ENCODE results near the gene LCN10. TPM values are rescaled to one million over a fixed set of nuclear protein-coding genes. Genes with fewer than 3 reads are reported as not detected.
"Not testable (repeated sequence)": the region's sequence is repeated elsewhere in the genome, so short reads cannot be mapped to it uniquely, and the experiment has no call there.

LCN10 gene
- total RNA-seq, 1 donor from 2014 or later = not detected

DNA sequence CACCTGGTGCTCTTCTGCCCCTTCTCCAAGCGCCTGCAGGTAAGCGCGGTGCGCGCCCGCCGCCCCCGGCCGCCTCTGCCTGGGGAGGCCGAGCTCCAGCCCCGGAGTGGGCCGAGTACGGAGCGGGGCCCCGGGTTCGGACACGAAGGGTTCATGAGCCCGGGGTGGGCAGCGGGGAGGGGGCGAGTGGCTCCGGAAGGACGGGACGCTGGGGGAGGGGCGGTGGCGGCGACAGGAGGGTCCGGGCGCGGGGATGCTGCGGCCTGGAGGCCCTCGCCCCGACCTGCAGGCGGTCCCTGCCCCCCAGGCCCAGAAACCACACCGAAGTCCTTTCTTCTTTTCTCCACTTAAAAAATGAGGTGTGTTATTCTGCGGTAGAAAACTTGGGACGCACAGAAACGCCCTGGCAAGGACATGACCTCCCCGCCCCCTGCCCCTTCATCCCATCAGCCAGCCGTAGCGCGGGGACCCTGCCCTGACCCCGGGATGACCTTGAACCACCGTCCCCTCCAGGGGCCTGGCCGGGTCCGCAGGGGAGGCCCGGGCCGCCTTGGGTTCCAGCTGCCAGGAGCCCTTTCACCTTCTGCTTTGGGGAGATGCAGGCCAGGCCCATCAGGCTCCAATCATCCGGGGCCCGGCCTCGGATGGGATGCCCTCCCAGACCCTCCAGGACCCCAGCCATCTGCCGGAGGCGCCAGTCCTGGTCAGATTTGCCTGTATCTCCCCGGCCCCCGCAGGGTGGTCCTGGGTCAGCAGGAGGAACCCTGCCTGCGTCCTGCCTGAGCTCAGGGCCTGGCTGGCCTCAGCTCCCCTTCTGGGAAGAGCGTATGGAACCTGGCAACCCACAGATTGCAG, 29.8 kb downstream of the LCN10 start:
- Histone ChIP-seq H3K79me2 (ENCODE audit: low read depth) (peaks cover 23% of the 10 kb centered on the region), H2AFZ (replicated peaks) (peak overlapping the region; percentile 82), H3K36me3 (no peaks in the 10 kb centered on the region), H3K9ac (peak overlapping the region; percentile 70), H3F3A (ENCODE audit: low read depth) (peaks cover 9% of the 10 kb centered on the region), H3K9me3 (ENCODE audit: low read depth) (no peaks in the 10 kb centered on the region), H3K4me3 (peak overlapping the region; percentile 99), H4K20me1 (ENCODE audit: low read depth) (peaks cover 35% of the 10 kb centered on the region), H3K27me3 (peaks cover 25% of the 10 kb centered on the region), H3K27ac (no peak overlapping the region), H3K4me1 (peaks cover 9% of the 10 kb centered on the region), H3K4me2 (peak overlapping the region; percentile 98)
- Mint-ChIP-seq H3K4me3 (peak overlapping the region; percentile 85), H3K4me1 (peaks cover 19% of the 10 kb centered on the region), H3K27me3 (ENCODE audit: insufficient read depth, low read depth) (peaks cover 4% of the 10 kb centered on the region), H3K9me3 (no peaks in the 10 kb centered on the region), H3K27ac (no peak overlapping the region), H3K36me3 (peaks cover 7% of the 10 kb centered on the region)
- TF ChIP-seq EZH2phosphoT487 (IDR thresholded peaks at IDR 0.05) (no peak), EZH2 (IDR thresholded peaks at IDR 0.05) (no peak)
- TF ChIP-seq, protein P1, sequence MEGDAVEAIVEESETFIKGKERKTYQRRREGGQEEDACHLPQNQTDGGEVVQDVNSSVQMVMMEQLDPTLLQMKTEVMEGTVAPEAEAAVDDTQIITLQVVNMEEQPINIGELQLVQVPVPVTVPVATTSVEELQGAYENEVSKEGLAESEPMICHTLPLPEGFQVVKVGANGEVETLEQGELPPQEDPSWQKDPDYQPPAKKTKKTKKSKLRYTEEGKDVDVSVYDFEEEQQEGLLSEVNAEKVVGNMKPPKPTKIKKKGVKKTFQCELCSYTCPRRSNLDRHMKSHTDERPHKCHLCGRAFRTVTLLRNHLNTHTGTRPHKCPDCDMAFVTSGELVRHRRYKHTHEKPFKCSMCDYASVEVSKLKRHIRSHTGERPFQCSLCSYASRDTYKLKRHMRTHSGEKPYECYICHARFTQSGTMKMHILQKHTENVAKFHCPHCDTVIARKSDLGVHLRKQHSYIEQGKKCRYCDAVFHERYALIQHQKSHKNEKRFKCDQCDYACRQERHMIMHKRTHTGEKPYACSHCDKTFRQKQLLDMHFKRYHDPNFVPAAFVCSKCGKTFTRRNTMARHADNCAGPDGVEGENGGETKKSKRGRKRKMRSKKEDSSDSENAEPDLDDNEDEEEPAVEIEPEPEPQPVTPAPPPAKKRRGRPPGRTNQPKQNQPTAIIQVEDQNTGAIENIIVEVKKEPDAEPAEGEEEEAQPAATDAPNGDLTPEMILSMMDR (IDR thresholded peaks at IDR 0.05) = no peak
- peak; percentile 59 for DNase-seq (ENCODE audit: low spot score)

DNA sequence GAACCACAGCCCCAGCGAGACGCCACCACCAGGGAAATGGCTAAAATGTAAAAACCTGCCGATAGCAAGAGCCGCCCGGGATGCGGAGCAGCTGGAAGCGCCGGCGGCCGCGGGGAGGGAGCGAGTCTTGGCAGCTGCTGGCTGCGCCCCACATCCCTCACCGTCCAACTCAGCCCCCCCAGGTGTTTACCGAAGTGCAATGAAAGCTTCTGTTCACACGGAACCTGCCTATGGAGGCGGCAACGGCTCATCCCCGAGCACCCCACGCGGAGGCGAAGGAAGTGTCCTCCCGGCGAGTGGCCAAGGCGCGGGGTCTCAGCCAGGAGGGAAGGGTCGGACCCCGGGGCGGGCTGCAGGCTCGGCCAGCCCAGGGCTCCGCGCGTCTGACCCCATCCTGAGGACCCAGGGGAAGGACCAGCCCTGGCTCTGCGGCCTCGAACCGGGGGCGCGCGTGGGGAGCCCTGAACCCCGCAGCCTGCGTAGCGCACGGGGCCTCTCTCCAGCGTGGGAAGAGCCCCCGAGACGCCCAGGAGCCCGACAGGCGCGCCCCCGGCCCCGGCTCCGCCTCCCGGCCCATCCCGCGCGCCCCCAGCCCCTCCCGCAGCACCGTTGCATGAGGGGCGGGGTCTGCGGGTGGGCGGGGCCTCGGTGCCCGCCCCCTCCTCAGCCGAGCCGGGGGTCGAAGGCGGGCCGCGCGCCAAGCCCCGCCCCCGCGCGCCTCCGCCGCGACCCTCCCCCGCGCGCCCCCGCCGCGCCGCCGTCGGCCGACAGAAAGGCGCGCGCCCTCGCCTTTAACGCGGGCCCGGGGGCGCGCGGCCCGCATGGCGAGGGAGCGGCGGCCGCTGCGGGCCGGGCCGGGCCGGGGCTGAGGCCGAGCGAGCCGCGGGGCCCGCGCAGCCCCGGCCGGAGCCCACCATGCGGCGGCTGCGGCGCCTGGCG, 30.7 kb downstream of the LCN10 start, which contains the start of gene DIPK1B:
Gene DIPK1B, plus strand, starts transcription at position 822 of the 939 bp plus-strand sequence. Its CDS starts 94 bp downstream, at position 916.
- Histone ChIP-seq H3K79me2 (ENCODE audit: low read depth) (peaks cover 23% of the 10 kb centered on the region), H3K9ac (peak within 1 kb of the TSS; percentile 70), H4K20me1 (ENCODE audit: low read depth) (peaks cover 35% of the 10 kb centered on the region), H3K4me2 (peak within 1 kb of the TSS; percentile 98), H3K4me3 (peak within 1 kb of the TSS; percentile 99), H3K9me3 (ENCODE audit: low read depth) (no peaks in the 10 kb centered on the region), H3K27ac (no peak within 1 kb of the TSS), H3K36me3 (no peaks in the 10 kb centered on the region), H3F3A (ENCODE audit: low read depth) (peaks cover 9% of the 10 kb centered on the region), H3K4me1 (peaks cover 9% of the 10 kb centered on the region), H2AFZ (replicated peaks) (peak within 1 kb of the TSS; percentile 82), H3K27me3 (peaks cover 25% of the 10 kb centered on the region)
- Mint-ChIP-seq H3K36me3 (peaks cover 7% of the 10 kb centered on the region), H3K4me3 (peak within 1 kb of the TSS; percentile 89), H3K27ac (no peak within 1 kb of the TSS), H3K9me3 (no peaks in the 10 kb centered on the region), H3K4me1 (peaks cover 20% of the 10 kb centered on the region), H3K27me3 (ENCODE audit: insufficient read depth, low read depth) (peaks cover 4% of the 10 kb centered on the region)
- TF ChIP-seq, protein P1 (IDR thresholded peaks at IDR 0.05) = no peak
- TF ChIP-seq EZH2phosphoT487 (IDR thresholded peaks at IDR 0.05) (no peak), EZH2 (IDR thresholded peaks at IDR 0.05) (peak; percentile 39)
- peak; percentile 90 for DNase-seq (ENCODE audit: low spot score)

DNA sequence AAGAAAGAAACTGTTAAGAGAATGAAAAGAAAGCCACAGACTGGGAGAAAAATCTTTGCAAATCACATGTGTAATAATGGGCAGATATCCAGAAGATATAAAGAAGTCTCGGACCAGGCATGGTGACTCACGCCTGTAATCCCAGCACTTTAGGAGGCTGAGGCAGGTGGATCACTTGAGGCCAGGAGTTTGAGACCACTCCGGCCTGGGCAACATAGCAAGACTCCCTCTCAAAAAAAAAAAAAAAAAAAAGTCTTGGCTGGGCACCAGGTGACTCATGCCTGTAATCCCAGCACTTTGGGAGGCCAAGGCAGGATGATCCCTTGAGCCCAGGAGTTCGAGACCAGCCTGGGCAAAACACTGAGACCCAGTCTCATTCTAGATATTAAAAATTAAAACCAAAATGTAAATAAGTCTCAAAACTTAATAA, 31.5 kb downstream of the LCN10 start:
- peak overlapping the region; percentile 65 for H3K4me3 ChIP-seq

More for the DNA sequence above, 31.5 kb downstream of the LCN10 start:
- H4K20me1 ChIP-seq (ENCODE audit: low read depth) = peaks cover 32% of the 10 kb centered on the region
- H2AFZ ChIP-seq (replicated peaks); H3K4me1 ChIP-seq; H3F3A ChIP-seq (ENCODE audit: low read depth); H3K27ac ChIP-seq; DNase-seq (ENCODE audit: low spot score); H3K27me3 Mint-ChIP-seq (ENCODE audit: insufficient read depth, low read depth); H3K9me3 Mint-ChIP-seq; H3K9ac ChIP-seq; H3K27ac Mint-ChIP-seq; H3K36me3 Mint-ChIP-seq; H3K36me3 ChIP-seq; H3K9me3 ChIP-seq (ENCODE audit: low read depth): not testable (repeated sequence)
- Mint-ChIP-seq H3K4me1 (peaks cover 17% of the 10 kb centered on the region), H3K4me3 (peak overlapping the region; percentile 89)
- H3K27me3 ChIP-seq = peaks cover 25% of the 10 kb centered on the region
- H3K79me2 ChIP-seq (ENCODE audit: low read depth) = peaks cover 23% of the 10 kb centered on the region
- H3K4me2 ChIP-seq = peak overlapping the region; percentile 85
